HG03196 (cell line): ENCODE results near the gene COQ10A.

Experiments used
- ATAC-seq: cut with Tn5 transposase; IDR thresholded peaks from one replicate; pipeline ENCODE4 v1.9.1; 2021; ENCODE audit not compliant: unreplicated experiment

Gene COQ10A

DNA sequence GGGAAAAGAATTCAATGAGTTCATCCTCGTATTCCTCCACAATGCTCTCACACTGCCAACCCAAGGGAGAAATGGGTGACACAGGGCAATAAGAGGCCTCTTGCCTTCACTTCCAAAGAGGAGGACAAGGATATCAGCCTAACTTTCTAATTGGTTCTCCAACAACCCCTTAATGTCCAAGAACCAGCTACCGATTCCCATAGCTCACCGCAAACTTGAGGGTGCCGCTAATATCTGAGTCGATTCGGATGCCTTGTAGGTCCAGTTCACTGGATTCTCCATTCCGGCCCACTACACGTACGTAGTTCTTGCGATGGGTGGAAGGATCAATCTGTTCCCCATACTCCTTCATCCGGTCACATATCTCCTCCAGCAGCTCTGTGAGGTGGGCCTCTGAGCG lies 44.3 kb downstream of the COQ10A start:
- no peak for ATAC-seq

DNA sequence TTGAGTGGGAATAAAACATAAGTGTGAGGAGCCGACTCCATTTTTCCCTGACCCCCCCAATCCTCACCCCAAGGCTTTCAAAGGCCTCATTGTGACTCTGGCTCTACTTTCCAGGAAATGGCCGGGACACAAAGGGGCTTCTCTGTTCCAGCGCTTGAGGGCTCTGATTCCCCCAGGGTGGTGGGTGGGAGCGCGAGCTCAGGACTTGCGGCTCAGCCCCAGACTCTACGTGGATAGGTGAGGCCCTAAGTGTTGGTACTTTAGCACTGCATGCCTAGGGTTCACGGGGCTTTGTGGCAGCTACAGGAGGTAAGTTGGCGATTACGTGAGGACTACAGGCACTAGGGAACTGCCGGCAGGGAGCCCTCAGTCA lies 48.5 kb downstream of the COQ10A start:
- no peak for ATAC-seq

DNA sequence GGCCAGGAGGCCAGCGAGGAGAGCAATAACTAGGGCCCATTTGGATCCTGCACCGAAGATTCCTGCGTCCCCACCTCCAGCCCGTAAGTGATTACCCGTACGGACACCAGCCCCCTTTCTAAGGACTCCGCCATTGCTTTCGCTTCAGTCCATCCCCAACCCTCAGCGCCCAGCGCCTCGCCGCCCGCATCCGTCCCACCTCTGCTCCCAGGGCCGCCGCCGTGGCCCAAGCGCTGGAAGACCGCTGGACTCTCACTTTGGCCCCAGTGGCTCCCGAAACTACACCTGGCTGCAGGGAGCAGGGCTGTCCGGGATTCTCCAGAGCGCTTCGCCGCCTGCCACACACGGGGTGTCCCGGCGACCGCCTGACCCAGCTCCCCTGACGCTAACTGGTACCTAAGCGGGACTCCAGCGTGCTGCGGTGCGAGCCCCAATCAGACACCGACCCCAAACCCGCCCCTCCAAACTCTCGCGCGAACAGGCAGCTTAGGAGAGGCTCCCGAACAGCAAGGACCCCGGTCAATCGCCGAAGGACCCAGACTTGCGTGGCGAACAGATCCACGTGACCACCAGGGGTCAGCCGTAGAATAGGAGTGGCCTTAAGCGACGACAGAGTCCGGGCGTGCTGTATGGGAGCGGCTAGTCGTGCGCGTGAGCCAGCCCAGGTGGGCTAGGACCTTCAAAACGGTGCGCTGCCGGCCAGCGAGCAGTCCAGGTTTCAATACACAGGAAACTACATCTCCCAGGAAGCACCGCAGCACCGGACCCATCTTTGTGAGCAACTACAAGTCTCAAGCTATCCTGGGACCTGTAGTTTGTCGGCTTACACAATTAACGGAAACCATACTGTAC lies 49.1 kb downstream of the COQ10A start, which contains the start of gene CNPY2:
Gene CNPY2, minus strand, starts transcription at position 367 of the 852 bp plus-strand sequence. CDS start 771 bp downstream, outside the sequence.
- peak; percentile 83 for ATAC-seq

GRCh38 chr12:56317675-56318074 lies 50.9 kb downstream of the COQ10A start:
- ATAC-seq = no peak
